Heart left ventricle (tissue), 11 donors: ENCODE results near the gene SLFN5. TPM values are rescaled to one million over a fixed set of nuclear protein-coding genes. Genes with fewer than 3 reads are reported as not detected.

Source experiments
- polyA plus RNA-seq, 2 donors: library from polyadenylated mRNA; stranded (reverse); fragments of 200-250 nt; gene quantifications; one replicate each; pipeline ENCODE4 v1.2.3, GENCODE V29; 2013
- total RNA-seq, 9 donors: library from RNA; depleted of rRNA in 2 of 9; stranded (reverse); fragments of >200 nt in 2 of 9; fragmentation: NEBNext Ultra II Directional in 3 of 9; extraction: Animal tissue kit (Norgen Biotek cat#: 25700) in 3 of 9; gene quantifications; one replicate each; pipeline versions ENCODE4 v1.1.0 to v1.2.4, GENCODE V29; 2016 to 2023
- donor health status: ischemic (EF 13 %, LVEDD 7.1; RV severe dilation, severe dysfunction).
- donor health status: healthy with polysubstance abuse.
- donor health status: DM: no; HTN: yes; CAD: no.
- donor health status: DM: no; HTN: no; CAD: no.
- donor health status: ischemic (EF 25% LVEDD 5.7; RV mildly dilated, moderate dysfunction).
- donor health status: healthy.
- donor health status: DM: yes; HTN: yes; CAD: no.
- donor health status: PGD.
- donor health status: nonischemic (EF 23%, LVEDD 6.1; RV moderate dilation, normal function).

Gene SLFN5
- total and polyA plus RNA-seq, 11 donors = 3.0 to 41.4 (median 13.7) TPM

Other genes starting within 250 kb of the SLFN5 start
- gene RFFL, start 179.4 kb upstream of the SLFN5 start, total RNA-seq = 10 to 100 TPM; 10.1 to 21.6 (median 13.5) TPM
- 1 to 10 TPM; 2.6 to 7.1 TPM for gene RFFL, start 179.4 kb upstream of the SLFN5 start, polyA plus RNA-seq
- 1 to 10 TPM; 2.7 to 9.2 (median 5.0) TPM for gene RAD51D, start 123.2 kb upstream of the SLFN5 start, total RNA-seq
- 1 to 10 TPM; 2.1 to 6.7 TPM for gene RAD51D, start 123.2 kb upstream of the SLFN5 start, polyA plus RNA-seq
- gene FNDC8, start 121.5 kb upstream of the SLFN5 start, total RNA-seq = not detected
- not detected for gene FNDC8, start 121.5 kb upstream of the SLFN5 start, polyA plus RNA-seq
- gene NLE1, start 100.8 kb upstream of the SLFN5 start, total RNA-seq = 1 to 10 TPM; 2.8 to 8.0 (median 4.2) TPM
- gene NLE1, start 100.8 kb upstream of the SLFN5 start, polyA plus RNA-seq = 1 to 10 TPM; 1.8 to 8.5 TPM
- 100 to 1,000 TPM; 188 to 305 (median 212) TPM for gene UNC45B, start 95.3 kb upstream of the SLFN5 start, total RNA-seq
- 10 to 100 TPM; 49.1 to 52.0 TPM for gene UNC45B, start 95.3 kb upstream of the SLFN5 start, polyA plus RNA-seq
- not detected for gene SLC35G3, start 48.7 kb upstream of the SLFN5 start, total RNA-seq
- not detected for gene SLC35G3, start 48.7 kb upstream of the SLFN5 start, polyA plus RNA-seq
- gene SLFN11, start 130.5 kb downstream of the SLFN5 start, total RNA-seq = 10 to 100 TPM; 15.3 to 46.0 (median 17.5) TPM
- 1 to 10 TPM; 6.4 to 7.8 TPM for gene SLFN11, start 130.5 kb downstream of the SLFN5 start, polyA plus RNA-seq
- gene SLFN12, start 189.4 kb downstream of the SLFN5 start, total RNA-seq = 10 to 100 TPM in 1 of 9 donors, 1 to 10 TPM in 8; 3.3 to 10.0 (median 4.5) TPM
- 1 to 10 TPM; 1.7 to 2.8 TPM for gene SLFN12, start 189.4 kb downstream of the SLFN5 start, polyA plus RNA-seq
- 10 to 100 TPM in 1 of 9 donors, 1 to 10 TPM in 7, under 1 TPM in 1; 0.94 to 14.8 (median 4.5) TPM for gene SLFN13, start 205.7 kb downstream of the SLFN5 start, total RNA-seq
- gene SLFN13, start 205.7 kb downstream of the SLFN5 start, polyA plus RNA-seq = under 1 TPM; 0.58 to 0.91 TPM